Right lobe of liver (tissue), 6 donors: Measurements from ENCODE around the gene YDJC. TPM values are rescaled to one million over a fixed set of nuclear protein-coding genes. Genes with fewer than 3 reads are reported as not detected.
A peak's percentile ranks its signal among the peaks of the same experiment; 100 is the strongest.
"Not testable (repeated sequence)": the region's sequence is repeated elsewhere in the genome, so short reads cannot be mapped to it uniquely, and the experiment has no call there.

Experiments
- ATAC-seq, 4 donors: fragments of 200-7000 bp; cut with Tn5 transposase; one replicate each; pipeline ENCODE4 v1.9.1; 2020; ENCODE audit warnings: mild to moderate bottlenecking in 4 of 4, moderate library complexity in 4 of 4
- DNase-seq, 3 donors: peaks; one replicate each; pipeline ENCODE4 v3.0.0-alpha.2; 2020
- H3K27ac ChIP-seq, 3 donors: fragments of 200-600 bp; one replicate each; pipeline ENCODE4 v1.8.0; 2022
- H3K27me3 ChIP-seq, 2 donors: fragments of 200-600 bp; one replicate each; pipeline ENCODE4 v1.8.0; 2022
- H3K36me3 ChIP-seq, 4 donors: fragments of 200-600 bp; sonication (generic) in 1 of 4; one replicate each; pipeline versions ENCODE4 v1.5.1 to v1.8.0; 2017 to 2022; ENCODE audit warnings: control low read depth in 1 of 4
- H3K4me1 ChIP-seq, 4 donors: fragments of 200-600 bp; sonication (generic) in 1 of 4; one replicate each; pipeline versions ENCODE4 v1.5.1 to v1.8.0; 2017 to 2022; ENCODE audit warnings: control low read depth in 1 of 4
- H3K4me3 ChIP-seq, 3 donors: fragments of 200-600 bp; one replicate each; pipeline ENCODE4 v1.8.0; 2022
- H3K9me3 ChIP-seq, 4 donors: fragments of 200-600 bp; sonication (generic) in 1 of 4; one replicate each; pipeline versions ENCODE4 v1.5.1 to v1.8.0; 2017 to 2022; ENCODE audit warnings: control low read depth in 1 of 4
- CTCF ChIP-seq, 4 donors: fragments of 200-600 bp in 3 of 4; fragments of 450-650 bp in 1 of 4; IDR thresholded peaks; one replicate each; pipeline versions ENCODE4 v1.5.1 to v1.8.0; 2016 to 2022; ENCODE audit warnings: antibody characterized with exemption in 4 of 4, mild to moderate bottlenecking in 2 of 4
- POLR2A ChIP-seq: fragments of 450-650 bp; IDR thresholded peaks from one replicate; pipeline ENCODE4 v1.6.1; 2017; ENCODE audit warnings: antibody characterized with exemption, mild to moderate bottlenecking
- WGBS: methylation state at CpG from one replicate; pipeline ENCODE4 v1.1.6; 2018; ENCODE audit warnings: low coverage, low lambda C conversion rate; ENCODE audit not compliant: insufficient coverage; ENCODE audit errors: missing lambda C conversion rate; 5-methylcytosine and 5-hydroxymethylcytosine counted together
- intact Hi-C, 2 donors: fragments of 100-400 bp; cut with DNase I; formaldehyde crosslinking; loops; one replicate each; pipeline versions ENCODE4 v1.11.2 to v1.14.1; 2022
- microRNA counts: library from miRNA; unstranded; fragments of <30 nt; microRNA quantifications from one replicate; lab custom pipeline; 2016
- microRNA-seq, 2 donors: library from miRNA; unstranded; fragments of <30 nt; microRNA quantifications; one replicate each; pipeline ENCODE4, GENCODE V29; 2019 to 2020
- small RNA-seq, 2 experiments: library from RNA; depleted of rRNA; stranded (forward); fragments of <200 nt; gene quantifications; one replicate each; pipeline ENCODE3, GENCODE V24; 2016
- total RNA-seq, 6 experiments: library from RNA; depleted of rRNA in 2 of 6; stranded (reverse); fragments of >200 nt in 2 of 6; fragmentation: NEBNext Ultra II Directional in 3 of 6; extraction: Animal tissue kit (Norgen Biotek cat#: 25700) in 3 of 6; gene quantifications; one replicate each; pipeline versions ENCODE4 v1.1.0 to v1.2.4, GENCODE V29; 2016 to 2023
- donor health status: DM: no; HTN: yes; CAD: no.
- donor health status: DM: no; HTN: no; CAD: no.
- donor health status: DM: no; HTN: no; CAD: no.
- donor health status: DM: no; HTN: yes; CAD: no.
- donor health status: DM: no; HTN: yes; CAD: no.

YDJC gene
- total RNA-seq, 6 experiments from 2014 or later = 7.1 to 29.0 (median 7.8) TPM

- no peak overlapping the region for H3K4me3 ChIP-seq
- WGBS = 72% methylated on average over 5 of the region's 10 CpGs
- no peaks in the 10 kb centered on the region for H3K36me3 ChIP-seq
- H3K9me3 ChIP-seq = no peaks in the 10 kb centered on the region
- TF ChIP-seq CTCF (IDR thresholded peaks at IDR 0.05) = no peak
- no peak for TF ChIP-seq POLR2A
- no peak overlapping the region for H3K27ac ChIP-seq
- DNase-seq (no peak), ATAC-seq (peak in 1 of 4 donors; percentile 25)
- no peaks in the 10 kb centered on the region for H3K27me3 ChIP-seq
- intact Hi-C loops = loop anchor here in 1 of 2 donors (5.0 kb wide), 1 partner anchor 44 kb away; no protein-coding TSS in a partner anchor
- H3K4me1 ChIP-seq = peaks cover 0 to 37% (median 14%) of the 10 kb centered on the region in 4 donors
These were observed 46.8 kb downstream of the YDJC start for GRCh38 chr22:21582801-21583740.

GRCh38 chr22:21581009-21581713 is 48.7 kb downstream of the YDJC start:
- intact Hi-C loops = loop anchor here in 1 of 2 donors (5.0 kb wide), 1 partner anchor 46 kb away; no protein-coding TSS in a partner anchor
- DNase-seq, ATAC-seq, H3K27me3 ChIP-seq, H3K36me3 ChIP-seq, H3K27ac ChIP-seq, H3K9me3 ChIP-seq, H3K4me3 ChIP-seq: not testable (repeated sequence)
- H3K4me1 ChIP-seq = peaks cover 0 to 37% (median 17%) of the 10 kb centered on the region in 4 donors
- WGBS = 83% methylated on average over 2 of the region's 10 CpGs

- not testable (repeated sequence) for H3K9me3 ChIP-seq
These were observed 49.2 kb downstream of the YDJC start for GRCh38 chr22:21580623-21581007.

GRCh38 chr22:21579474-21579851 is 50.4 kb downstream of the YDJC start:
- DNase-seq (no peak), ATAC-seq (no peak)
- H3K4me3 ChIP-seq = no peak overlapping the region
- H3K36me3 ChIP-seq = no peaks in the 10 kb centered on the region
- H3K27ac ChIP-seq = peak overlapping the region in 2 of 3 donors; percentile 23 to 48
- peaks cover 0 to 43% (median 20%) of the 10 kb centered on the region in 4 donors for H3K4me1 ChIP-seq
- H3K27me3 ChIP-seq = no peaks in the 10 kb centered on the region
- intact Hi-C loops = loop anchor here in 1 of 2 donors (5.0 kb wide), 1 partner anchor 53 kb away; the partner anchor contains the start of genes CCDC116 and YDJC
- TF ChIP-seq POLR2A (no peak), CTCF (IDR thresholded peaks at IDR 0.05) (no peak)
- no peaks in the 10 kb centered on the region for H3K9me3 ChIP-seq
- 32% methylated on average over 6 of the region's 6 CpGs for WGBS

More at GRCh38 chr22:21580623-21581007, 49.2 kb downstream of the YDJC start:
- Histone ChIP-seq H3K27ac (peak overlapping the region in 1 of 3 donors; percentile 48), H3K4me1 (peaks cover 0 to 37% (median 17%) of the 10 kb centered on the region in 4 donors)
- ATAC-seq, DNase-seq, H3K36me3 ChIP-seq, H3K4me3 ChIP-seq, H3K27me3 ChIP-seq: not testable (repeated sequence)
- 95% methylated on average over 6 of the region's 9 CpGs for WGBS
- intact Hi-C loops = loop anchor here in 1 of 2 donors (5.0 kb wide), 1 partner anchor 47 kb away; no protein-coding TSS in a partner anchor

MicroRNAs within 50 kb of the gene (microRNA counts, 767-probe panel; counts per million panel counts)
- microRNA hsa-miR-130b-3p (lab: Ali Mortazavi, UCI) = 237 counts per million
- 237 counts per million for microRNA hsa-miR-301b (lab: Ali Mortazavi, UCI)

Small RNA genes lying within 50 kb of the gene (microRNA-seq; reads per million reads assigned to microRNA genes)
- gene MIR130B (1,036 to 3,371 reads per million in 2 donors), gene MIR301B (2.9 to 8.4 reads per million in 2 donors)

Small RNA genes lying within 50 kb of the gene (small RNA-seq; reads per million reads assigned to genes)
- 1.7 to 3.6 reads per million in 2 experiments for gene MIR301B

Other genes with a start within 250 kb of the YDJC start
- under 1 TPM in 1 of 6 experiments, not detected in 5; 0.04 TPM for gene RIMBP3B, start 246.3 kb downstream of the YDJC start, total RNA-seq
- 1 to 10 TPM in 5 of 6 experiments, under 1 TPM in 1; 0.88 to 1.9 (median 1.4) TPM for gene HIC2, start 212.7 kb downstream of the YDJC start, total RNA-seq
- gene TMEM191C, start 162.6 kb downstream of the YDJC start, total RNA-seq = 1 to 10 TPM in 1 of 6 experiments, under 1 TPM in 5; 0.12 to 1.4 (median 0.66) TPM
- under 1 TPM in 3 of 6 experiments, not detected in 3; 0.07 to 0.12 (median 0.09) TPM for gene RIMBP3C, start 78.6 kb downstream of the YDJC start, total RNA-seq
- 10 to 100 TPM; 16.8 to 34.4 (median 22.1) TPM for gene UBE2L3, start 62.3 kb downstream of the YDJC start, total RNA-seq
- gene CCDC116, start 2.7 kb upstream of the YDJC start, total RNA-seq = not detected
- gene SDF2L1, start 12.3 kb upstream of the YDJC start, total RNA-seq = 10 to 100 TPM; 33.1 to 85.7 (median 71.6) TPM
- 10 to 100 TPM; 18.9 to 24.2 (median 22.1) TPM for gene PPIL2, start 36.0 kb upstream of the YDJC start, total RNA-seq
- 10 to 100 TPM in 1 of 6 experiments, 1 to 10 TPM in 5; 1.0 to 11.2 (median 2.7) TPM for gene YPEL1, start 105.8 kb upstream of the YDJC start, total RNA-seq
- 10 to 100 TPM; 43.4 to 75.0 (median 59.5) TPM for gene MAPK1, start 237.6 kb upstream of the YDJC start, total RNA-seq